IMR-90 (cell line): ENCODE measurements around the gene MCM5. TPM values are rescaled to one million over a fixed set of nuclear protein-coding genes. Genes with fewer than 3 reads are reported as not detected.

Experiments used
- ATAC-seq: fragments of 200-7000 bp; cut with Tn5 transposase; 2 replicates; pipeline ENCODE4 v1.9.1; 2020; ENCODE audit warnings: low read depth, mild to moderate bottlenecking, moderate library complexity
- BruUV-seq: library from RNA; stranded (reverse); fragments of 400-500 nt; replicated peaks from 2 replicates; lab custom pipeline; 2021; lab: Mats Ljungman, UMichigan
- CTCF ChIA-PET: fragments of 300-600 bp; formaldehyde crosslinking; extraction: SDS; loops from one replicate; lab custom pipeline; 2021; ENCODE audit warnings: antibody characterized with exemption; lab: Yijun Ruan, JAX
- POLR2A ChIA-PET: fragments of 300-600 bp; sonication (Branson Sonifier 250); formaldehyde crosslinking; loops from one replicate; lab custom pipeline; 2022; ENCODE audit warnings: antibody characterized with exemption; ENCODE audit not compliant: unreplicated experiment; lab: Charles Lee
- DNase-seq: peaks from one replicate; pipeline ENCODE4 v3.0.0; 2013
- H2AFZ ChIP-seq: replicated peaks from 2 replicates; pipeline ENCODE3; 2013; ENCODE audit warnings: low read length, mild to moderate bottlenecking; ENCODE audit not compliant: poor library complexity
- H2AK5ac ChIP-seq: 2 replicates; pipeline ENCODE4 v1.6.1; 2013; ENCODE audit warnings: low read depth, low read length, inconsistent platforms
- H2AK9ac ChIP-seq: replicated peaks from 2 replicates; pipeline ENCODE3; 2013; ENCODE audit warnings: mild to moderate bottlenecking, low read depth, low read length, moderate library complexity; ENCODE audit not compliant: poor library complexity
- H2BK120ac ChIP-seq: 2 replicates; pipeline ENCODE4 v1.6.1; 2013; ENCODE audit warnings: low read depth, low read length, inconsistent platforms
- H2BK15ac ChIP-seq: 3 replicates; pipeline ENCODE4 v1.6.1; 2013; ENCODE audit warnings: low read depth, low read length, inconsistent platforms
- H2BK20ac ChIP-seq: 2 replicates; pipeline ENCODE4 v1.6.1; 2013; ENCODE audit warnings: low read depth, mild to moderate bottlenecking, inconsistent platforms, low read length, moderate library complexity
- H2BK5ac ChIP-seq: 2 replicates; pipeline ENCODE4 v1.6.1; 2013; ENCODE audit warnings: mild to moderate bottlenecking, low read depth, low read length, inconsistent platforms; ENCODE audit not compliant: poor library complexity, severe bottlenecking
- H3K14ac ChIP-seq: replicated peaks from 2 replicates; pipeline ENCODE4 v1.6.1; 2013; ENCODE audit warnings: low read depth, low read length, inconsistent platforms
- H3K18ac ChIP-seq: 2 replicates; pipeline ENCODE4 v1.6.1; 2013; ENCODE audit warnings: low read depth, low read length, control low read depth
- H3K23ac ChIP-seq: 2 replicates; pipeline ENCODE4 v1.6.1; 2013; ENCODE audit warnings: low read depth, low read length, inconsistent platforms
- H3K27ac ChIP-seq: 2 replicates; pipeline ENCODE4 v1.5.1; 2013; ENCODE audit warnings: mild to moderate bottlenecking, control low read depth, low read length; ENCODE audit not compliant: insufficient read depth
- H3K27me3 ChIP-seq: 2 replicates; pipeline ENCODE4 v1.6.1; 2013; ENCODE audit warnings: low read length; ENCODE audit not compliant: control insufficient read depth, insufficient read depth
- H3K36me3 ChIP-seq: 2 replicates; pipeline ENCODE4 v1.6.1; 2013; ENCODE audit warnings: low read length, mixed read lengths; ENCODE audit not compliant: control insufficient read depth, insufficient read depth
- H3K4ac ChIP-seq: 2 replicates; pipeline ENCODE4 v1.6.1; 2013; ENCODE audit warnings: low read depth, low read length, inconsistent platforms
- H3K4me1 ChIP-seq: 2 replicates; pipeline ENCODE4 v1.6.1; 2013; ENCODE audit warnings: low read length, mixed read lengths; ENCODE audit not compliant: control insufficient read depth, insufficient read depth
- H3K4me2 ChIP-seq: 2 replicates; pipeline ENCODE4 v1.6.1; 2013; ENCODE audit warnings: low read depth, mild to moderate bottlenecking, control low read depth, low read length, moderate library complexity
- H3K4me3 ChIP-seq: 2 replicates; pipeline ENCODE4 v1.5.1; 2013; ENCODE audit warnings: low read depth, mild to moderate bottlenecking, control low read depth, low read length, moderate library complexity; ENCODE audit not compliant: insufficient read depth
- H3K56ac ChIP-seq: 2 replicates; pipeline ENCODE4 v1.6.1; 2013; ENCODE audit warnings: low read length, inconsistent platforms; ENCODE audit not compliant: insufficient read depth; ENCODE audit errors: extremely low read depth
- H3K79me1 ChIP-seq, 2 experiments: 2 replicates each; pipeline ENCODE4 v1.6.1; 2013; ENCODE audit warnings: low read length in 2 of 2, inconsistent platforms in 1 of 2, low read depth in 1 of 2
- H3K9ac ChIP-seq: 2 replicates; pipeline ENCODE4 v1.6.1; 2013; ENCODE audit warnings: low read depth, low read length, control low read depth
- H3K9me1 ChIP-seq: 2 replicates; pipeline ENCODE4 v1.6.1; 2013; ENCODE audit warnings: low read length, inconsistent platforms; ENCODE audit not compliant: insufficient read depth
- H3K9me3 ChIP-seq: 2 replicates; pipeline ENCODE4 v1.6.1; 2013; ENCODE audit warnings: low read length; ENCODE audit not compliant: control insufficient read depth, insufficient read depth
- H4K20me1 ChIP-seq: 2 replicates; pipeline ENCODE4 v1.6.1; 2013; ENCODE audit warnings: low read length, inconsistent platforms; ENCODE audit not compliant: insufficient read depth
- H4K5ac ChIP-seq: 2 replicates; pipeline ENCODE4 v1.6.1; 2013; ENCODE audit warnings: mild to moderate bottlenecking, low read depth, low read length, control low read depth
- H4K8ac ChIP-seq, 2 experiments: 2 replicates each; pipeline ENCODE4 v1.6.1; 2013; ENCODE audit warnings: low read depth in 2 of 2, low read length in 2 of 2, control low read depth in 1 of 2, inconsistent platforms in 1 of 2
- H4K91ac ChIP-seq: 2 replicates; pipeline ENCODE4 v1.6.1; 2013; ENCODE audit warnings: low read depth, low read length, inconsistent platforms; ENCODE audit not compliant: insufficient read depth
- CTCF ChIP-seq: conservative IDR thresholded peaks from 2 replicates; pipeline ENCODE4 v1.5.1; 2012; ENCODE audit warnings: mild to moderate bottlenecking, low read depth, low read length, improper control_type of control experiment
- FOS ChIP-seq: fragments of 150-350 bp; IDR thresholded peaks from 2 replicates; pipeline ENCODE4 v1.6.1; 2016; ENCODE audit warnings: low read depth, low read length
- SMC3 ChIP-seq: fragments of 150-350 bp; IDR thresholded peaks from 2 replicates; pipeline ENCODE4 v1.6.1; 2016; ENCODE audit warnings: low read depth, mild to moderate bottlenecking, antibody characterized with exemption, low read length, moderate library complexity
- USF2 ChIP-seq: fragments of 150-350 bp; IDR thresholded peaks from 2 replicates; pipeline ENCODE4 v1.6.1; 2017; ENCODE audit warnings: mild to moderate bottlenecking, antibody characterized with exemption, low read length, low read depth
- WGBS, 2 experiments: methylation state at CpG; one replicate each; pipeline versions ENCODE4 v1.1.5 to v1.1.7; 2013; ENCODE audit warnings: missing lambda C conversion rate in 2 of 2; ENCODE audit not compliant: insufficient read length in 1 of 2; ENCODE audit errors: extremely low coverage in 2 of 2; 5-methylcytosine and 5-hydroxymethylcytosine counted together
- dilution Hi-C: fragments of 300-500 bp; cut with HindIII; formaldehyde crosslinking; loops from one replicate; pipeline ENCODE4 v1.14.3; 2018; ENCODE audit warnings: low sequenced_read_pairs; ENCODE audit not compliant: unreplicated experiment
- in situ Hi-C: fragments of 300-500 bp; cut with MboI; formaldehyde crosslinking; loops from 3 replicates; pipeline ENCODE4 v1.14.3; 2019; ENCODE audit warnings: low sequenced_read_pairs, inconsistent platforms, mixed read lengths
- intact Hi-C: fragments of 100-400 bp; cut with micrococcal nuclease; formaldehyde crosslinking; loops from 2 replicates; pipeline ENCODE4 v1.10.0; 2022
- polyA plus RNA-seq, 3 experiments: library from polyadenylated mRNA; depleted of rRNA; stranded (reverse); fragments of >200 nt; gene quantifications; 2 replicates each; pipeline ENCODE4 v1.2.3, GENCODE V29; 2012; ENCODE audit warnings: low replicate concordance in 1 of 3
- total RNA-seq: library from RNA; depleted of rRNA; stranded (reverse); fragments of >200 nt; gene quantifications from 2 replicates; pipeline ENCODE4 v1.2.3, GENCODE V29; 2012

Gene MCM5
- total and polyA plus RNA-seq, 2 of the 4 experiments (the other 2 are of a cell fraction), result 43.0 to 58.6 TPM

- Histone ChIP-seq H3K27ac (no peak overlapping the region), H2BK5ac (no peak overlapping the region), H3K9ac (no peak overlapping the region), H2AK9ac (peak overlapping the region; percentile 8), H2AK5ac (peak overlapping the region; percentile 93), H2BK20ac (peak overlapping the region; percentile 29; the same call in 1 of the 2 replicates), H3K18ac (peak overlapping the region; percentile 24; the same call in 1 of the 2 replicates), H3K14ac (no peak overlapping the region), H3K36me3 (no peaks in the 10 kb centered on the region; the same call in 1 of the 2 replicates), H3K79me1 (peaks cover 0 to 14% of the 10 kb centered on the region in 2 experiments; a peak in 1 of 4 replicates), H3K4me2 (no peak overlapping the region), H4K20me1 (peaks cover 3% of the 10 kb centered on the region; the same call in 1 of the 2 replicates), H3K27me3 (no peaks in the 10 kb centered on the region), H2AFZ (no peak overlapping the region), H4K8ac (peak overlapping the region; percentile 0 to 24; a peak in 2 of 4 replicates), H3K4me3 (no peak overlapping the region), H3K23ac (no peak overlapping the region), H4K91ac (peak overlapping the region; percentile 39; the same call in 1 of the 2 replicates), H3K4ac (no peak overlapping the region), H2BK15ac (0 out of 3 replicates have a peak overlapping the region, but pooled peaks have one; percentile 11), H3K4me1 (peaks cover 6% of the 10 kb centered on the region), H2BK120ac (no peak overlapping the region; the same call in 1 of the 2 replicates), H4K5ac (no peak overlapping the region), H3K9me3 (peaks cover 10% of the 10 kb centered on the region), H3K56ac (no peak overlapping the region), H3K9me1 (no peaks in the 10 kb centered on the region)
- POLR2A ChIA-PET, result no interaction called here
- TF ChIP-seq USF2, result no peak
- no peak for TF ChIP-seq FOS
- TF ChIP-seq CTCF, result 0 out of 2 replicates have a peak, but pooled peaks have one; percentile 25
- peak; percentile 21; the same call in 1 of the 2 replicates for TF ChIP-seq SMC3
- in situ Hi-C loops, result loop anchor here (5.0 to 10.0 kb wide), 3 partner anchors 151 to 693 kb away; no protein-coding TSS in a partner anchor
- ATAC-seq (no peak), DNase-seq (no peak)
- intact Hi-C loops, result loop anchor here (1.0 to 10.0 kb wide), 7 partner anchors 81 to 693 kb away; no protein-coding TSS in a partner anchor
- dilution Hi-C loops, result no loop called here
- no CpG with 5 or more reads among the region's 12 CpGs for WGBS, 2 experiments
- BruUV-seq, result no TSS peak
- CTCF ChIA-PET, result interaction anchor here (0.6 to 2.0 kb wide), 13 partner anchors 12 to 190 kb away, joined by 3 to 16 read pairs (median 4); no protein-coding TSS in a partner anchor
Observed at GRCh38 chr22:35431483-35432227, 31.7 kb downstream of the MCM5 start.
